CD4-positive, alpha-beta T cell treated with Interleukin-6 for 4 hours (primary cell): ENCODE results near the gene CXCR3.
A peak's percentile ranks its signal among the peaks of the same experiment; 100 is the strongest.
"Not testable (repeated sequence)": the region's sequence is repeated elsewhere in the genome, so short reads cannot be mapped to it uniquely, and the experiment has no call there.

Source experiments
- DNase-seq: peaks from one replicate; pipeline ENCODE4 v3.0.0-alpha.2; 2020; ENCODE audit warnings: mixed read lengths

CXCR3 gene

GRCh38 chrX:71607488-71607887 lies 10.8 kb downstream of the CXCR3 start:
- no peak for DNase-seq

GRCh38 chrX:71606536-71607216 lies 11.6 kb downstream of the CXCR3 start:
- peak; percentile 38 for DNase-seq

DNA sequence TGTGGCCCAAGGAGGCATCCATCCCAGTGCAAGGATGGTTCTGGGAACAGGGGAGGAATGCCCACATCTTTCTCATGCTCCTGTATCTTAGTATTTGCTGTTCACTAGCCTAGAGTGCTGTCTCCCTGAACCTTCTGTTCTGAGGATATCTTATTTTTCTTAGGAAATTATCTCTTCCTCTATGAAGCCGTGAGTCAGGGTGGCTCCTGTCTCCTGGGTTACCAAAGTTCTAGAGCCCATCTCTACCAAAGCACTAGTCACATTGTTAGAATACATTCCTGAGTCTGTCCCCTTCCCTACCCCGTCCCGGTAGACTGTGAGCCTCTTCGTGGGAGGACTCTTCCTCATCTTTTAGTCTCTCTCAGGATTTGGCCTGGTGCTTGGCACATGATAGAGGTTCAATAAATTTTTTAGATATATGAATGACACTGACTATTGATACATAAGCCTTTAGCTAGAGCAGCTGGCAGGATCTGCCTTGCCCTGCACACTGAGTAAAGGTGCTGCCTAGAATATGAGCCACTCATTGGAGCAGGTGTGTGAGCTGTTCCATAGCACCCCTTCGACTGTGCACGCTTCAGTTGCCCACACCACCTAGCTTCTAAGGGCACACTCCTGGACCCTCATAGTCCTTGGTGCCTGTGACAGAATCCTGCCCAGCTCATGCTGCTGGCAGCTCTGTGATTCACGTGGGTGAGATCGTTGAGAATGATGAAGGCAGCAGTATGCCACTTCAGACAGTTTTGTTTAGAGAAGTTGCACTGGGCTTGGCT lies 13.3 kb downstream of the CXCR3 start:
- no peak for DNase-seq

DNA sequence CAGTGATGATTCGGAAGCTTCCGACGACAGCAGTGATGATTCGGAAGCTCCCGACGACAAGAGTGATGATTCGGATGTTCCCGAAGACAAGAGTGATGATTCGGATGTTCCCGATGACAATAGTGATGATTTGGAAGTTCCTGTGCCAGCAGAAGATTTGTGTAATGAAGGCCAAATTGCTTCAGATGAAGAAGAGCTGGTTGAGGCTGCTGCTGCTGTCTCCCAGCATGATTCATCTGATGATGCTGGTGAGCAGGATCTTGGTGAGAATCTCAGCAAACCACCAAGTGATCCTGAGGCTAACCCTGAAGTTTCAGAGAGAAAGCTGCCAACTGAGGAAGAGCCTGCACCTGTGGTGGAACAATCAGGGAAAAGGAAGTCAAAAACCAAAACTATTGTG lies 14.2 kb downstream of the CXCR3 start:
- DNase-seq = no peak

- no peak for DNase-seq
These were observed 14.7 kb downstream of the CXCR3 start for GRCh38 chrX:71603618-71604017.

DNA sequence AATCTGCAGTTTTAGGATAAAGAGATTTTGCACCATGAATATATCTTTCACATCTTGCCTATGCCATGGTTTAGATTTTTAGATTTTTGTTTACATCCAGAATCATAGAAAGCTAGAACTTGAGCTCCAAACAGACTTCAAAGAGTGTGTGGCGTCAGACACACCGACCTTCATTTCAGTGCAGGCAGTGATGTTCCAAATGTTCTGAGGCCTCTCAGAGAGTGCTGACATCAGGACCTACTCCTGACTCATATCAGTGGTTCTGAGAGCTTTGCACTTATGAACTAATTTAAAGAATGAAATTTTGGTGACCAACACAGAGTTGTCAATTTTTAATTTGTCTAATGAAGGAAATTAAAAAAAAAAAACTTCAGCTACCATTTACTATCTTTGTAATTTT lies 18.3 kb downstream of the CXCR3 start:
- no peak for DNase-seq

- not testable (repeated sequence) for DNase-seq
These were observed 25.1 kb downstream of the CXCR3 start for GRCh38 chrX:71593210-71593609.

DNA sequence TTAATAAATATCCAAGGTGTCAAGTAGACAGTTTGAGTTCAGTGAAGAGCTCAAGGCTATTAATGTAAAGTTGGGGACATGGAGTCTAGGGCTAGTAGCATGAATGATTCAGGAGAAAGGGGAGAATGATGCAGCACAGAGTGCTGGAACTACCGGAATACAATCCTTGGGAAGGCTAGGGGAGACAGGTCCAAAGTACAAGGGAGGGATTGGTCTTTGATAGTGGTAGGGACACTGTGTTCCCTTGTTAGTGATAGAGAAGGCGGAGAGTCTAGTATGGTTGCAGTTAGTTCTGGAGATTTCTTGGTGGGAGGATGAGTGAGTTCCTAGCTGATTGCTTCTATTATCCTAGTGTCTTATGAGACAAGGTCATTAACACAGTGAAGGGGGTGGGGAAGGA lies 31.4 kb downstream of the CXCR3 start:
- no peak for DNase-seq

- DNase-seq = no peak
These were observed 37.1 kb downstream of the CXCR3 start for GRCh38 chrX:71581210-71581609.

DNA sequence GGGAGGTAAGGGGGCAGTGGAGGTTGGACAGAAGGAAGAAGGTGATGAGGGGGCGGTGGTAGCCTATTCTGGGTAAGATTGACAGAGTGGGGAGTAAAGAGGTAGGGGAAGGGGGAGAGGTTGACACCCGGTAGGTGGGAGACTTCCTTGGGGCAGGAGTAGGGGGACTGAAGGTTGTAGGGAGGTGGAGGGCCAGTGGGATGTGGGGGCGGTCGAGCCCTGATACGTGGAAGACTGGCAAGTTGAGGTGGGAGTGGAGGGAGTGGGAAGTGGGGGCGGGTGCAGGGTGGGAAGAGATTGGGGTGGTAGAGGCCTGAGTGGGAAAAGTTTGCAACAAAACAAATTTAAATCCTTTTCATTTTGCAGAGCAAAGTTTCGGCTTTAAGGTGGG lies 38.3 kb downstream of the CXCR3 start:
- no peak for DNase-seq

DNA sequence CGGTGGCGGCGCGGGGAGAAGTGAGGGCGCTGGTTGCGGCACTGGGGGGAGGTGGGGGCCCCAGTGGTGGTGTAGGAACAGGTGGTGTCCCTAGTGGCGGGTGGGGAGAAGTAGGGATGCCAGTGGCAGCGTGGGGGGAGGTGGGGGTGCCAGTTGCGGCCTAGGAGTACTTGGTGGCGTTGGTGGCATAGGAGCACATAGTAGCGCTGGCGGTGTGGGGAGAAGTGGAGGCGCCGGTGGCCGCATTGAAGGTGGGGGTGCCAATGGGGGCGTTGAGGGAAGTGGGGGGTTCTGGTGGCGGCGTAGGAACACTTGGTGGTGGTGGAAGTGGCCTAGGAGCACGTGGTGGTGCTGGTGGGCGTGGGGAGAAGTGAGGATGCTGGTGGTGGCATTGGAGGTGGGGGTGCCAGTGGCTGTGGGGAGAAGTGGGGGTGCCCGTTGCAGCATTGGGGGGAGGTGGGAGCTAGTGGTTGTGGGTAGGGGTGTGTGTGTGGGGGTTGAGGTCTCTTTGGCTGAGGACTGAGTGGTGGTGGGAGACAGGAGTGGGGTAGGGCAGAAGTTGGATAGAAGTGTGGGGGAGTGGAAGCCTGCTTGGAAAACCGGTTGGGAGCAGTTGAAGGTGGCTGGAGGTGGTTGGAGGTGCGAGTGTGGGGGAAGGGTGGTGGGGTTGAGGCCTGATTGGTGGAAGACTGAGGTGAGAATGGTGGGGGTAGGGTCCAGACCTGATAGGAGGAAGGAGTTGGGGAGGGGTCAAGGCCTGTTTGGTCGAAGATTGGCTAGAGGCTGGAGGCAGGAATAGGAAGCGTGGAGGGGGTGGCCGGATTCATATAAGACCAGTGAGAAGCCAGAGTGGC lies 38.9 kb downstream of the CXCR3 start:
- DNase-seq = no peak

GRCh38 chrX:71578253-71579135 lies 39.8 kb downstream of the CXCR3 start, which contains the start of gene GCNA:
Gene GCNA (plus strand): TSS chrX:71578437. CDS start chrX:71580822, 2,385 bp downstream.
- DNase-seq = no peak

GRCh38 chrX:71577682-71578081 lies 40.6 kb downstream of the CXCR3 start:
- DNase-seq = no peak

GRCh38 chrX:71573590-71573989 lies 44.7 kb downstream of the CXCR3 start:
- DNase-seq = no peak

DNA sequence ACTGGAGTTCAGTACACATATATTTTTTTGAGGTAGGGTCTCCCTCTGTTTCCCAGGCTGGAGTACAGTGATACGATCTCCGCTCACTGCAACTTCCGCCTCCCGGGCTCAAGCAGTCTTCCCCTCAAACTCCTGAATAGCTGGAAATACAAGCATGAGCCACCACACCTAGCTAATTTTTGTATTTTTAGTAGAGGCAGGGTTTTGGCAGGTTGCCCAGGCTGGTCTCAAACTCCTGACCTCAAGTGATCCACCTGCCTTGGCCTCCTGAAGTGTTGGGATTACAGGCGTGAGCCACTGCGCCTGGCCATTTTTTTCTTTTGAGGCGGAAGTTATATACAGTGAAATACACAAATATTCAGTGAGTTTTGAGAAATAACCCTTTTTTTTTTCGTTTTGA lies 46.9 kb downstream of the CXCR3 start:
- DNase-seq = not testable (repeated sequence)
